HepG2 (cell line): ENCODE measurements around the gene BOLA3. TPM values are rescaled to one million over a fixed set of nuclear protein-coding genes. Genes with fewer than 3 reads are reported as not detected.

ENCODE experiments used
- ATAC-seq: fragments of 200-7000 bp; cut with Tn5 transposase; 3 replicates; pipeline ENCODE4 v1.9.1; 2020; ENCODE audit warnings: mild to moderate bottlenecking, moderate library complexity
- BruUV-seq: library from RNA; stranded (reverse); fragments of 400-500 nt; replicated peaks from 2 replicates; lab custom pipeline; 2021; lab: Mats Ljungman, UMichigan
- CTCF ChIA-PET: fragments of 300-600 bp; formaldehyde crosslinking; extraction: SDS; loops from one replicate; lab custom pipeline; 2021; ENCODE audit warnings: low total read pairs, inconsistent platforms, low intra/inter-chr PET ratio; lab: Yijun Ruan, JAX
- POLR2A ChIA-PET: fragments of 350-600 bp; sonication (Branson Sonifier 250); formaldehyde crosslinking; loops from one replicate; lab custom pipeline; 2020; ENCODE audit warnings: antibody characterized with exemption, inconsistent platforms; lab: Yijun Ruan, JAX
- DNase-seq: peaks from one replicate; pipeline ENCODE4 v3.0.0-alpha.2; 2015; ENCODE audit warnings: low spot score
- FAIRE-seq: peaks from 3 replicates; lab custom pipeline; 2011; peaks lifted over from hg19 to GRCh38; lab: Jason Lieb, UNC
- H2AFZ ChIP-seq: one replicate; pipeline ENCODE4 v1.6.1; 2011; ENCODE audit warnings: low read length, inconsistent platforms
- H3K27ac ChIP-seq: fragments of 300-600 bp; 3 replicates; pipeline ENCODE4 v1.8.0; 2011; ENCODE audit warnings: mixed run types, mild to moderate bottlenecking, mixed read lengths, low read length, inconsistent platforms; ENCODE audit not compliant: insufficient read depth; ENCODE audit errors: extremely low read length
- H3K27me3 ChIP-seq, 2 experiments: fragments of 200-600 bp in 1 of 2; 2 replicates in 1 of 2; 3 replicates in 1 of 2; pipeline versions ENCODE4 v1.6.0 to v1.8.0; 2011; ENCODE audit warnings: low read length in 2 of 2, mild to moderate bottlenecking in 2 of 2, moderate library complexity in 2 of 2, inconsistent platforms in 1 of 2; ENCODE audit not compliant: insufficient read depth in 2 of 2, control insufficient read depth in 1 of 2
- H3K36me3 ChIP-seq, 2 experiments: fragments of 200-600 bp in 1 of 2; replicated peaks in 1 of 2; 2 replicates in 1 of 2; 3 replicates in 1 of 2; pipeline versions ENCODE4 v1.5.1 to v1.8.0; 2011; ENCODE audit warnings: low read length in 2 of 2, inconsistent platforms in 1 of 2; ENCODE audit not compliant: insufficient read depth in 2 of 2, control insufficient read depth in 1 of 2
- H3K4me1 ChIP-seq: 2 replicates; pipeline ENCODE4 v1.5.1; 2012; ENCODE audit warnings: low read length, inconsistent platforms; ENCODE audit not compliant: insufficient read depth
- H3K4me2 ChIP-seq: 2 replicates; pipeline ENCODE4 v1.6.0; 2011; ENCODE audit warnings: low read depth, low read length, inconsistent platforms
- H3K4me3 ChIP-seq, 3 experiments: fragments of 200-600 bp in 1 of 3; sonication (generic), shearing (Covaris generic) in 1 of 3; replicated peaks in 1 of 3; 2 replicates each; pipeline ENCODE4 v1.5.1; 2011 to 2016; ENCODE audit warnings: low read length in 3 of 3, inconsistent platforms in 2 of 3, low read depth in 2 of 3, mild to moderate bottlenecking in 2 of 3, control low read depth in 1 of 3, mixed read lengths in 1 of 3; ENCODE audit not compliant: insufficient read depth in 1 of 3
- H3K79me2 ChIP-seq: one replicate; pipeline ENCODE4 v1.6.1; 2011; ENCODE audit warnings: low read length, inconsistent platforms; ENCODE audit not compliant: insufficient read depth
- H3K9ac ChIP-seq: 2 replicates; pipeline ENCODE4 v1.6.0; 2011; ENCODE audit warnings: mild to moderate bottlenecking, low read depth, low read length, inconsistent platforms; ENCODE audit not compliant: insufficient read depth
- H3K9me3 ChIP-seq: 2 replicates; pipeline ENCODE4 v1.5.1; 2012; ENCODE audit warnings: mild to moderate bottlenecking, low read length
- H4K20me1 ChIP-seq: 2 replicates; pipeline ENCODE4 v1.6.0; 2011; ENCODE audit warnings: inconsistent platforms, mild to moderate bottlenecking, low read length, moderate library complexity; ENCODE audit not compliant: insufficient read depth
- ATM ChIP-seq: fragments of 450-650 bp; IDR thresholded peaks from 2 replicates; pipeline ENCODE4 v1.7.1; 2017; ENCODE audit warnings: mild to moderate bottlenecking, borderline replicate concordance
- BRCA1 ChIP-seq: sonication (generic); formaldehyde crosslinking; IDR thresholded peaks from 2 replicates; pipeline ENCODE4 v1.4.0; 2020; ENCODE audit warnings: missing genetic modification reagents
- DMTF1 ChIP-seq: sonication (generic); formaldehyde crosslinking; IDR thresholded peaks from 2 replicates; pipeline ENCODE4 v1.4.0; 2020; ENCODE audit warnings: mild to moderate bottlenecking, missing genetic modification reagents
- HNRNPLL ChIP-seq: fragments of 200-400 bp; formaldehyde crosslinking; IDR thresholded peaks from 2 replicates; pipeline ENCODE4 v1.6.1; 2017; ENCODE audit warnings: mild to moderate bottlenecking, low read depth, low read length; ENCODE audit not compliant: poor library complexity, severe bottlenecking
- IKZF1 ChIP-seq: fragments of 450-650 bp; IDR thresholded peaks from 2 replicates; pipeline ENCODE4 v1.7.1; 2016
- JUND ChIP-seq: sonication (generic); formaldehyde crosslinking; IDR thresholded peaks from 2 replicates; pipeline ENCODE4 v1.8.0; 2022; ENCODE audit warnings: mild to moderate bottlenecking, missing genetic modification reagents
- KAT7 ChIP-seq: IDR thresholded peaks from 2 replicates; pipeline ENCODE4 v1.6.1; 2018; ENCODE audit warnings: borderline replicate concordance, missing compliant biosample characterization
- KMT2A ChIP-seq: sonication (generic); formaldehyde crosslinking; IDR thresholded peaks from 2 replicates; pipeline ENCODE4 v1.4.0; 2020; ENCODE audit warnings: missing genetic modification reagents
- MAFK ChIP-seq, 2 experiments: IDR thresholded peaks in 1 of 2; conservative IDR thresholded peaks in 1 of 2; 2 replicates each; pipeline ENCODE4 v1.6.1; 2011; ENCODE audit warnings: improper control_type of control experiment in 2 of 2, low read length in 2 of 2
- MAX ChIP-seq: IDR thresholded peaks from 2 replicates; pipeline ENCODE4 v1.6.1; 2012; ENCODE audit warnings: inconsistent platforms
- MED13 ChIP-seq: sonication (generic); formaldehyde crosslinking; IDR thresholded peaks from 2 replicates; pipeline ENCODE4 v1.5.0; 2020; ENCODE audit warnings: missing genetic modification reagents
- RFX3 ChIP-seq: IDR thresholded peaks from 2 replicates; pipeline ENCODE4 v1.6.1; 2016; ENCODE audit warnings: missing biosample characterization, missing genetic modification reagents
- SNAPC2 ChIP-seq: sonication (generic); formaldehyde crosslinking; IDR thresholded peaks from 2 replicates; pipeline ENCODE4 v1.8.1; 2022; ENCODE audit warnings: mild to moderate bottlenecking, missing genetic modification reagents
- ZBTB3 ChIP-seq: sonication (generic); formaldehyde crosslinking; IDR thresholded peaks from 2 replicates; pipeline ENCODE4 v1.4.0; 2020; ENCODE audit warnings: low read depth, mild to moderate bottlenecking, moderate library complexity, missing genetic modification reagents, borderline replicate concordance
- ZBTB33 ChIP-seq: sonication (generic); formaldehyde crosslinking; IDR thresholded peaks from 2 replicates; pipeline ENCODE4 v1.4.0; 2020; ENCODE audit warnings: missing genetic modification reagents
- ZFY ChIP-seq: sonication (generic); formaldehyde crosslinking; IDR thresholded peaks from 2 replicates; pipeline ENCODE4 v1.4.0; 2020; ENCODE audit warnings: missing genetic modification reagents
- ZNF230 ChIP-seq: sonication (generic); formaldehyde crosslinking; IDR thresholded peaks from 2 replicates; pipeline ENCODE4 v1.4.0; 2020; ENCODE audit warnings: mild to moderate bottlenecking, missing genetic modification reagents
- ZNF251 ChIP-seq: sonication (generic); formaldehyde crosslinking; IDR thresholded peaks from 2 replicates; pipeline ENCODE4 v1.9.0; 2021; ENCODE audit warnings: mild to moderate bottlenecking, missing genetic modification reagents
- ZNF33B ChIP-seq: sonication (generic); formaldehyde crosslinking; IDR thresholded peaks from 2 replicates; pipeline ENCODE4 v1.5.1; 2020; ENCODE audit warnings: mild to moderate bottlenecking, missing genetic modification reagents
- ZNF605 ChIP-seq: sonication (generic); formaldehyde crosslinking; IDR thresholded peaks from 2 replicates; pipeline ENCODE4 v1.8.0; 2022; ENCODE audit warnings: mild to moderate bottlenecking, missing genetic modification reagents
- ZNF713 ChIP-seq: sonication (generic); formaldehyde crosslinking; IDR thresholded peaks from 2 replicates; pipeline ENCODE4 v1.4.0; 2020; ENCODE audit warnings: mild to moderate bottlenecking, missing genetic modification reagents
- WGBS: methylation state at CpG from one replicate; pipeline ENCODE4 v1.1.6; 2017; ENCODE audit warnings: low lambda C conversion rate; 5-methylcytosine and 5-hydroxymethylcytosine counted together
- in situ Hi-C: cut with HindIII; loops from 2 replicates; pipeline ENCODE4 v1.10.0; 2017; ENCODE audit warnings: low pct_unique_long_range_greater_than_20kb; ENCODE audit not compliant: extremely low pct_ligation_motif_present
- intact Hi-C: fragments of 100-400 bp; cut with micrococcal nuclease; formaldehyde crosslinking; loops from one replicate; pipeline ENCODE4 v1.10.0; 2022; ENCODE audit not compliant: unreplicated experiment
- polyA plus RNA-seq, 8 experiments: library from polyadenylated mRNA; depleted of rRNA in 3 of 8; stranded (reverse) in 7 of 8; unstranded in 1 of 8; fragments of >200 nt; fragmentation: Illumina TruSeq in 4 of 8; extraction: Trizol in 4 of 8; gene quantifications; 2 replicates each; pipeline versions ENCODE4 v1.2.1 to v1.2.3, GENCODE V29; 2011 to 2016; ENCODE audit warnings: low read depth in 4 of 8, missing spikeins in 1 of 8, mixed read lengths in 1 of 8; ENCODE audit not compliant: insufficient read depth in 1 of 8
- total RNA-seq, 5 experiments: library from RNA; depleted of rRNA; stranded (reverse); fragments of >200 nt; fragmentation: Illumina TruSeq; extraction: Trizol; gene quantifications; 2 replicates each; pipeline ENCODE4 v1.2.3, GENCODE V29; 2016; ENCODE audit warnings: low read depth in 1 of 5

BOLA3 gene
- total and polyA plus RNA-seq, 2 of the 13 experiments (the other 11 are each of a cell fraction or from before 2014, with no cell fraction given): 89.7 to 170 TPM

GRCh38 chr2:74146929-74147726 is 584 bp downstream of the BOLA3 start:
- no peak for FAIRE-seq
- Histone ChIP-seq H3K4me3 (peak overlapping the region; percentile 84 to 95 (median 94)), H3K9ac (peak overlapping the region; percentile 84), H3K4me1 (peaks cover 33% of the 10 kb centered on the region), H3K27me3 (no peaks in the 10 kb centered on the region; a peak in 1 of 5 replicates), H3K9me3 (no peaks in the 10 kb centered on the region), H4K20me1 (no peaks in the 10 kb centered on the region), H3K79me2 (peaks cover 22% of the 10 kb centered on the region), H3K27ac (peak overlapping the region; percentile 72), H2AFZ (no peak overlapping the region), H3K4me2 (peak overlapping the region; percentile 96), H3K36me3 (peaks cover 2 to 7% of the 10 kb centered on the region in 2 experiments; a peak in 3 of 5 replicates)
- peak; percentile 20 for ATAC-seq
- TSS peak; percentile 59 for BruUV-seq
- in situ Hi-C loops: loop anchor here (25.0 kb wide), 1 partner anchor 310 kb away; the partner anchor contains the start of gene STAMBP
- WGBS: under 1% methylated on average over 29 of the region's 29 CpGs
- CTCF ChIA-PET: interaction anchor here (1.2 to 1.8 kb wide), 3 partner anchors 27 to 323 kb away, joined by 5 to 10 read pairs (median 8); no protein-coding TSS in a partner anchor
- POLR2A ChIA-PET: interaction anchor here (0.8 to 2.2 kb wide), 5 partner anchors 20 to 319 kb away, joined by 5 to 21 read pairs (median 6); partner anchors contain the start of genes MOB1A and STAMBP
- peak; percentile 51 for DNase-seq
- intact Hi-C loops: loop anchor here (1.0 to 5.0 kb wide), 3 partner anchors 26 to 323 kb away; partner anchors contain the start of gene MTHFD2
- TF ChIP-seq ZBTB33 (CRISPR knock-in tag) (no peak), ZNF713 (CRISPR knock-in tag) (no peak), ZNF230 (CRISPR knock-in tag) (peak; percentile 6; the same call in 1 of the 2 replicates), MAFK (conservative IDR thresholded peaks at IDR 0.05 in 1 of 2, IDR thresholded peaks at IDR 0.05 in 1 of 2; ENCODE audit: low read length in 2 of 2) (no peak), ZNF33B (CRISPR knock-in tag) (no peak), ATM (no peak), HNRNPLL (no peak), ZNF605 (CRISPR knock-in tag) (no peak), DMTF1 (CRISPR knock-in tag) (peak; percentile 7; the same call in 1 of the 2 replicates), RFX3 (no peak), MED13 (CRISPR knock-in tag) (no peak), KAT7 (peak; percentile 9; the same call in 1 of the 2 replicates), ZBTB3 (peak; percentile 14; the same call in 1 of the 2 replicates), ZFY (no peak), KMT2A (peak; percentile 14; the same call in 1 of the 2 replicates), IKZF1 (no peak), BRCA1 (CRISPR knock-in tag) (no peak), SNAPC2 (0 out of 2 replicates have a peak, but pooled peaks have one; percentile 20), ZNF251 (CRISPR knock-in tag) (no peak), JUND (CRISPR knock-in tag) (no peak), MAX (no peak)
